GM10266 (cell line): ENCODE data around the gene SUSD6.
A peak's percentile ranks its signal among the peaks of the same experiment; 100 is the strongest.

Experiments
- DNase-seq: peaks from one replicate; pipeline ENCODE4 v3.0.0; 2012; ENCODE audit errors: extremely low spot score
- TF ChIP-seq, protein P1 (sequence below): IDR thresholded peaks from 2 replicates; pipeline ENCODE4 v1.5.1; 2012; ENCODE audit warnings: mild to moderate bottlenecking, low read depth; ENCODE audit not compliant: control insufficient read depth, insufficient read depth; ENCODE audit errors: missing control alignments

The SUSD6 gene

DNA sequence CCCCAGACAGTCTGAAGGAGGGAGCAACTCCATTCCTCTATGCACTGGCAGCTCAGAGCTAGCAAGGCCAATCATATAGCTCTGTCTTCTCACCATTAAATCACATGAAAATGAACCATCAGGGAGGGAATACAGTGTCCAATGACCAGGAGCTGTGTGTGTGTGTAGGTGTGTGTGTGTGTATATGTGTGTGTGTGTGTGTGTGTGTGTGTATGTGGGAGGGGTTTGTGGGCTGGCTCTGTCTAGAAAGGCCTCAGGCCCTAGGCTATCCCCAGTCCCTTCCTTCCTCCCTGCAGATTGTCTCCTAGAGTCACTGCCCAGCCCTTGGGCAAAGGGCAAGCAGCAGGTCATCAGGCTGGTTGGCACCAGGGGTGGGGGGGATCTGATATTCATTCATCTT lies 5.7 kb upstream of the SUSD6 start:
- TF ChIP-seq, protein P1, sequence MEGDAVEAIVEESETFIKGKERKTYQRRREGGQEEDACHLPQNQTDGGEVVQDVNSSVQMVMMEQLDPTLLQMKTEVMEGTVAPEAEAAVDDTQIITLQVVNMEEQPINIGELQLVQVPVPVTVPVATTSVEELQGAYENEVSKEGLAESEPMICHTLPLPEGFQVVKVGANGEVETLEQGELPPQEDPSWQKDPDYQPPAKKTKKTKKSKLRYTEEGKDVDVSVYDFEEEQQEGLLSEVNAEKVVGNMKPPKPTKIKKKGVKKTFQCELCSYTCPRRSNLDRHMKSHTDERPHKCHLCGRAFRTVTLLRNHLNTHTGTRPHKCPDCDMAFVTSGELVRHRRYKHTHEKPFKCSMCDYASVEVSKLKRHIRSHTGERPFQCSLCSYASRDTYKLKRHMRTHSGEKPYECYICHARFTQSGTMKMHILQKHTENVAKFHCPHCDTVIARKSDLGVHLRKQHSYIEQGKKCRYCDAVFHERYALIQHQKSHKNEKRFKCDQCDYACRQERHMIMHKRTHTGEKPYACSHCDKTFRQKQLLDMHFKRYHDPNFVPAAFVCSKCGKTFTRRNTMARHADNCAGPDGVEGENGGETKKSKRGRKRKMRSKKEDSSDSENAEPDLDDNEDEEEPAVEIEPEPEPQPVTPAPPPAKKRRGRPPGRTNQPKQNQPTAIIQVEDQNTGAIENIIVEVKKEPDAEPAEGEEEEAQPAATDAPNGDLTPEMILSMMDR = no peak
- no peak for DNase-seq

DNA sequence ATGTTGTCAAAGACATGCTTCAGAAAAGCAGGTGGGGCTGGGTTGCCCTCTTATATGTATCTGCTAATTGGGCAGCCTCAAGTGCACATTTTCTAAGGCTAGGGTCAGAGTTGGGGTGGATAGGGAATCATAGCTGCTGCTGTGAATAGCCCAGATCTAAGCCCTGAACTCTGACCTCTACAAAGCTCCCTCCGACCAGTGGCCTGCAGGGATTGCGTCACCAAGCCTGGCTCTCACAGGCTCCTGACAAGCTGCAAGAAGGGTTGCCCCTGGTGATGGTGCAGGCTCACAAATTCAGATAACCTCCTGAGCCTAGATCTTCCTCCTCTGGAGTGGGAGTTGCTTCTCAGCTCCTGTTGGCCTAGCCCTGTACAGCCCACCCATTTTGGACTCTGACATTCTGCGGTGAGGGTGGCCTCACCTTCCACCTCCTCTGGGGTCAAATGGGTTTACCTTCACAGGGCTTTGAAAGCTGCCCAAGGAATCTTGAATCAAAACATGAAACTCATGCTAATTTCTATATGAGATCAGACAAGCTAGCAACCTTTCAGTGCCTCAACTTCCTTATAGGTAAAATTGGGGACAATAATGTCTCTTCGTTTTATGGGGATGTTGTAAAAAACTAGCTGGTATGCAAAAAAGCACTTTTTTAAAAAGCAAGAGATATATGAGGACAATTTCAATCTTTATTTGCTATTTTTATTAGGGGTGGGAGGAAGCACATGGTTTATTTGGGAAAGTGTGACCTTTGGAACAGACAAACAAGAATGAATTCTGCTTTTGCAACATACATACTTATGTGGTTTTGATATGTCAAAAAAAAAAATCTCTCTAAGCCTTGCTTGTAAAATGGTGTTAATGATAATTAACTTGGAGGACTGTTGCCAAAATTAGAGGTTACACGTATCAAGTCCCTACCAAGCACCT lies 4.9 kb upstream of the SUSD6 start:
- DNase-seq = no peak
- TF ChIP-seq, protein P1 = no peak

DNA sequence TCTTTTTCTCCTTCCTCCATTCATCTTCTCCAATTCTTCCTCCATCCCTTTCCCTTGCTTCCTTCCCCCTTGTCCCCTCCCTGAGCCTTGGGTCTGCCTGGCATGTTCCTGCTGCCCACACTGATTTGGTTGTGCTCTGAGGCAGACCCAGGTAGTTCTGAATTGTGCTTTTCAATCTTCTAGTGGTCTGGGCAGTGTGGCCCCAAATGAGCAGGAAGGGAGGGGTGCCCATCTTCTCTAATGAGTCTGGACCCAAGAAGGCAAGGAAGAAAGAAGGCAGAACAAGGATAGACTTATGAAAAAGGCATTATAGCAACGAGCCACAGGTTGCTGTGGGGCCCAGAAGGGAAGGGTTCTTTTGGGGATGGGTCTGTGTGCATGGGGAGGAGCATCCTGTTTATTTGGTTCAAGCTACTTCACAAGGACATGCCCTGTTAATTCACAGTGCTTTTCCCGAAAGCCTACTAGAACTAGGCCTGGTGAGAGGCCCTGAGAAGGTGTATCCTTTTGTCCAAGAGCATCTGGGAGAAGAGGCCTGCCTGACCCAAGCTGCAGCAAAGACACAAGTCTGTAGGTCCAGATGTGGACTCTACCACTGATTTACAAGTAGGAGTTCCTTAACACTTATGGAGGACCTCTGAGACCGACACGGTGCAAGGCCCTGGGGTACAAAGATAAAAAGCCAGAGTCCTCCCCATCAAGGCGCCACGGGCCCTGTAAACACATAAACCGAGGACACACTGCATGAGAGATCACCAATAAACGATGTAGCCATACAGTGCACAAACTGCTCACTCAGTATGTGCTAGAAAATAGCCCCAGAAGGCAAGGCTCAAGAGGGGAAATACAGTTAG lies 1.1 kb upstream of the SUSD6 start:
- TF ChIP-seq, protein P1 = no peak
- DNase-seq = no peak

DNA sequence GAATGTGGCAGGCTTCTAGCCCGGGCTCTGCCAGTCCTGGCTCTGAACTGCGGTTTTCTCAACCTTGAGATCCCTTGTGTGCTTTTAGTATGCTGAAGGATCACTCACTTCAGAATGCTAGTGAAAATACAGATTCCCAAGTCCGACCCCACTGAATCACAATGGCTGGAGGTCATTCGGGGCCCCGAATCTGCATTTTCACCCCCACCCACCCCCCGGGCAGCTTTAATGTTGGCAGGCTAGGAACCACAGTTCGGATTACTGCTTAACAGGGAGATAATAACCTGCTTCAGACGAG lies 573 bp upstream of the SUSD6 start:
- no peak for DNase-seq
- TF ChIP-seq, protein P1 = no peak

DNA sequence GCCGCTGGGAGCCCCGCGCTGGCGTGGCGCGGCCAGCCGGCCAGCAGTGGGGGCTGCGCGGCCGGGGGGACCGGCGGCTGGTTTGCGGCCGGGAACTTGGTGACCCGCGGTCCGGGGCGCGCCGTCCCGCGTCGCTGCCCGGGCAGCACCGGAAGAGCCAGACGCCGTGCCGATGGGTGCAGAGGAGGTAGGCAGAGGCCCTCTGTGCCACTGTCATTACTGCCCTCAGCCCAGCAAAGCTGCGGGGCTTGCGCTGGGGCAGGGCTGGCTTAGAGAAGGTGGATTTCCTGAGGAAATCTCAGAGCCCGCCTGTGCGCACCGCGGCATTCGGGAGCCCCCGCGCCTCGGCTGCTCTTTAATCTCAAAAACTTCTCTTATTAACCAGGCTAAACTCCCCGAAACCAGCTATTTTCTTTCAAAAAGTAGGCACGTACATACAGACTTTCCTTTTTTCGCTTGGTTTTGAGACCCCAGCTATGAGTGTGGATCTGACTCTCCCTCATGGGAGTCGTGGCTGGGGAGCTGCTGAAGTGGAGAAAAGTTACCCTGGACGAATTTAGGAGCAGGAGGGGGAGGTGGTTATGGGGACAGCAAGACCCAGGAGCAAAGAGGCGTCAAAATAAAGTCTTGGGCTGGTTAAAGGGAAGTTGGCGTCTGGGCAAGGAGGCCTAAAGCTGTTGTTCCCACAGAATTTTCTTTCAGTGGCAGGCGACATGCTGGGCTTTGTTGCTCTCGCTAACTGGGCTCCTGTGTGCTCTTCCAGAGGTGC lies 802 bp downstream of the SUSD6 start:
- DNase-seq = no peak
- TF ChIP-seq, protein P1 = no peak

DNA sequence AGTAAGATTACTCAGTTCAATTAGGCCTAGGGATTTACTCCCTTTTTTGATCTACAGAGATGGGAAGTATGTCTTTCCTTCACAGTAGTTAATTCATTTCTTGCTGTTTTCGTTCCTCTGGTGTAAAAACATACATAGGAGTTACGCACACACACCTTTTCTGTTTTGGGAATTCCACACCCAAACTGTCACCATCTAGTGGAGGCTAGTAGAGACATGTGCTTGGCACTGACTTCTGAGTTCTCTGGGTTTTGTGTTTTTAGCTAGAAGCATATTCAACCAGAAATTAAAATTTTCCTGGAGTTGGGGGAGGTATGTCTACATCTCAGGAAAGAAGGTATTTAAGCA lies 1.4 kb downstream of the SUSD6 start:
- TF ChIP-seq, protein P1 = peak; percentile 30
- DNase-seq = no peak
